GM18868 (cell line): ENCODE data around the gene SIK2.

Source experiments
- ATAC-seq: cut with Tn5 transposase; IDR thresholded peaks from one replicate; pipeline ENCODE4 v1.9.1; 2021; ENCODE audit warnings: mild to moderate bottlenecking, moderate library complexity; ENCODE audit not compliant: unreplicated experiment

SIK2 gene

DNA sequence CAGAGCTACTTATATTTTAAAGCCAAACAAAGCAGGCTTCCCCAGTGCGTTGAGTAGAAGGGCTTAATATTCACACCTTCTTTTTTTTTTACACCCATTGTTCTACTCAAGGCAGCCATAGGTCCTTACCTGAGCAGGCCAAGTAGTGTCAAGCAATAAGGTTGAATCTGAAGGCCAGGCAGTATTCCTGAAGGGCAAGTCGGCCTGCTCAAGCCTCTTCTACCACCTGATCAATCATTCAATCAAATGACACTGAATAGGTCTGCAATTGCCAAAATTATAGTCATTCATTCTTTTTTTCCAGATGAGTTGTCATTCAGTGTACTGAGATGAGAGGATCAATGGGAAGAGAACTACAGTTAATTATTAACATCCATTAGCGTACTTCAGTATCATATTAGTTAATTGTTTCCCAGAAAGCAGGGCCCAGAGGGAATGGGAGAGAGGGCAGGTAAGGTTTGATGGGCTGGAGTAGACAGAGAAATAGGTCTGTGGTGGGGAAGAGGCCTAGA lies 175.9 kb downstream of the SIK2 start:
- ATAC-seq, result no peak

DNA sequence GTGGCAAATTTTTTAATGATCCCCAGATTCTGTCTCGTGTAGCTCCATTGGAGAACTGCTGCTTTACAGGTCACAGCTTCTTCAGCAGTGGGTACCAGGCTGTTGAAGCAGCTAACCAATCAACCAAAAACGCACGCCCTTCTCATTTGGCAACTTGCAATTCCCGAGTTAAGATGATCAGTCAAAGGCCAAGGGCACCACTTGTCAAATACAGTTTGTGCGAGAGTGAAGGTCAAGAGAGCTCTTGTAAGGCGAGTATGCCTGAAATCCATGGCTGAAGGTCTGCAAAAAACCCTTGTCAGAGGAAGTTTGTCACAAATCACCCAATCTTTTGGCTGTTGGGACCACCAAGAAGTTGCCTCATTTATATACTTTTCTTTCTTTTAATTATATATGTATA lies 176.9 kb downstream of the SIK2 start:
- ATAC-seq, result no peak
